HPDE6-E6E7 (cell line): Measurements from ENCODE around the gene CNTN2.

Experiments used
- DNase-seq: peaks from one replicate; pipeline ENCODE4 v3.0.0; 2011; ENCODE audit warnings: missing footprints; ENCODE audit errors: extremely low spot score

Gene CNTN2

GRCh38 chr1:205053296-205053695 is 10.3 kb downstream of the CNTN2 start:
- DNase-seq, result no peak

- no peak for DNase-seq
Observed at GRCh38 chr1:205054013-205054412, 11.0 kb downstream of the CNTN2 start.

- DNase-seq, result no peak
Observed at GRCh38 chr1:205056188-205056611, 13.2 kb downstream of the CNTN2 start.

GRCh38 chr1:205056956-205057568 is 14.1 kb downstream of the CNTN2 start:
- DNase-seq, result no peak

- DNase-seq, result no peak
Observed at GRCh38 chr1:205057808-205058575, 15.0 kb downstream of the CNTN2 start.

GRCh38 chr1:205058853-205059252 is 15.8 kb downstream of the CNTN2 start:
- DNase-seq, result no peak

GRCh38 chr1:205059660-205060059 is 16.6 kb downstream of the CNTN2 start:
- no peak for DNase-seq

- no peak for DNase-seq
Observed at GRCh38 chr1:205060746-205061145, 17.7 kb downstream of the CNTN2 start.

GRCh38 chr1:205061227-205061626 is 18.2 kb downstream of the CNTN2 start:
- no peak for DNase-seq

GRCh38 chr1:205061665-205062069 is 18.7 kb downstream of the CNTN2 start:
- DNase-seq, result peak; percentile 59

- DNase-seq, result no peak
Observed at GRCh38 chr1:205062319-205062718, 19.3 kb downstream of the CNTN2 start.

- DNase-seq, result no peak
Observed at GRCh38 chr1:205062895-205063294, 19.9 kb downstream of the CNTN2 start.

GRCh38 chr1:205064301-205064700 is 21.3 kb downstream of the CNTN2 start:
- no peak for DNase-seq

GRCh38 chr1:205064741-205065316 is 21.8 kb downstream of the CNTN2 start:
- DNase-seq, result no peak

GRCh38 chr1:205065666-205066065 is 22.7 kb downstream of the CNTN2 start:
- no peak for DNase-seq

- no peak for DNase-seq
Observed at GRCh38 chr1:205066141-205066818, 23.3 kb downstream of the CNTN2 start.

- DNase-seq, result no peak
Observed at GRCh38 chr1:205067031-205067430, 24.0 kb downstream of the CNTN2 start.

- DNase-seq, result no peak
Observed at GRCh38 chr1:205068001-205068400, 25.0 kb downstream of the CNTN2 start.

- DNase-seq, result no peak
Observed at GRCh38 chr1:205068457-205069040, 25.5 kb downstream of the CNTN2 start.

GRCh38 chr1:205069371-205070125 is 26.5 kb downstream of the CNTN2 start:
- no peak for DNase-seq

GRCh38 chr1:205071028-205071409 is 28.0 kb downstream of the CNTN2 start:
- DNase-seq, result no peak
